ENCODE data around the gene ANKFY1.

DNA sequence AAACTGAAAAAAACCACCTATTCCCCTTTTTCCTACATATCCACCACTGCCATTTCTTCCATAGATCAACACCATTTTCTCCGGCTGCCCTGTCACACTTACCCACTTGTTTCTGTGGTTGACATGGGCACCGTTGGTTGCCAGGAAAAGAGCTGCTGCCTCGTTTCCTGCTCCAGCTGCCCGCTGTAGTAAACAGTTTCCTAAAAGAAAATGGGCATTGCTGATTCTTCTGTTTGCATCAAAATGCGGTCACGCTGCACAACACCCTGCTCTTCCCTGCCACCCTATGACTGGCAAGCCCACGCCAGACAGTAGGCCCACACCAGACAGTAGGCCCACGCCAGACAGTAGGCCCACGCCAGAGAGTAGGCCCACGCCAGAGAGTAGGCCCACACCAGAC, 74.5 kb downstream of the ANKFY1 start:
- no peak for TF ChIP-seq POLR2A (IDR thresholded peaks at IDR 0.05)
- TF ChIP-seq CTCF (IDR thresholded peaks at IDR 0.05 in 4 of 5, conservative IDR thresholded peaks at IDR 0.05 in 1 of 5) = no peak

All from gastrocnemius medialis (tissue), 4 donors.